CD4-positive, alpha-beta memory T cell (primary cell): ENCODE measurements around the gene CTDSP1. TPM values are rescaled to one million over a fixed set of nuclear protein-coding genes. Genes with fewer than 3 reads are reported as not detected.

Source experiments
- CTCF ChIA-PET: fragments of 350-600 bp; sonication (Branson Sonifier 250); formaldehyde crosslinking; loops from one replicate; lab custom pipeline; 2021; ENCODE audit warnings: inconsistent platforms; ENCODE audit not compliant: partially characterized antibody; lab: Charles Lee
- POLR2A ChIA-PET: fragments of 350-600 bp; sonication (Branson Sonifier 250); formaldehyde crosslinking; loops from one replicate; lab custom pipeline; 2021; ENCODE audit not compliant: partially characterized antibody; lab: Charles Lee
- DNase-seq, 5 donors: peaks; one replicate each; pipeline versions ENCODE4 v3.0.0 to v3.0.0-alpha.2; 2020 to 2022; ENCODE audit warnings: mixed read lengths in 1 of 5
- H3K27ac ChIP-seq: one replicate; pipeline ENCODE4 v1.7.0; 2013; ENCODE audit warnings: low read depth, low read length
- H3K27me3 ChIP-seq: 2 replicates; pipeline ENCODE4 v1.7.0; 2013; ENCODE audit warnings: mild to moderate bottlenecking, low read length, moderate library complexity; ENCODE audit not compliant: insufficient read depth
- H3K36me3 ChIP-seq: 2 replicates; pipeline ENCODE4 v1.7.0; 2013; ENCODE audit warnings: mild to moderate bottlenecking, low read length, moderate library complexity; ENCODE audit not compliant: insufficient read depth
- H3K4me1 ChIP-seq: 2 replicates; pipeline ENCODE4 v1.7.0; 2013; ENCODE audit warnings: mild to moderate bottlenecking, low read length, moderate library complexity; ENCODE audit not compliant: insufficient read depth
- H3K4me3 ChIP-seq, 2 donors: one replicate each; pipeline ENCODE4 v1.7.0; 2013; ENCODE audit warnings: low read length in 2 of 2, mild to moderate bottlenecking in 1 of 2
- H3K9me3 ChIP-seq, 2 donors: one replicate each; pipeline ENCODE4 v1.7.0; 2013; ENCODE audit warnings: low read length in 2 of 2, control low read depth in 1 of 2; ENCODE audit not compliant: control insufficient read depth in 1 of 2
- H3K27ac Mint-ChIP-seq, 7 donors: one replicate each; pipeline ENCODE4 v1.8.0; 2020 to 2021; ENCODE audit warnings: mixed read lengths in 7 of 7, mild to moderate bottlenecking in 6 of 7, inconsistent platforms in 3 of 7, moderate library complexity in 3 of 7
- H3K27me3 Mint-ChIP-seq, 2 donors: one replicate each; pipeline ENCODE4 v1.8.0; 2020 to 2021; ENCODE audit warnings: mixed read lengths in 2 of 2
- H3K36me3 Mint-ChIP-seq, 2 donors: one replicate each; pipeline ENCODE4 v1.8.0; 2020 to 2021; ENCODE audit warnings: mixed read lengths in 2 of 2, inconsistent platforms in 1 of 2, mild to moderate bottlenecking in 1 of 2
- H3K4me1 Mint-ChIP-seq, 4 donors: one replicate each; pipeline ENCODE4 v1.8.0; 2020 to 2021; ENCODE audit warnings: mixed read lengths in 4 of 4, mild to moderate bottlenecking in 1 of 4
- H3K4me3 Mint-ChIP-seq, 8 donors: one replicate each; pipeline ENCODE4 v1.8.0; 2020 to 2021; ENCODE audit warnings: mixed read lengths in 8 of 8, mild to moderate bottlenecking in 7 of 8, moderate library complexity in 6 of 8, inconsistent platforms in 3 of 8
- H3K9me3 Mint-ChIP-seq, 8 donors: one replicate each; pipeline ENCODE4 v1.8.0; 2020 to 2021; ENCODE audit warnings: mixed read lengths in 8 of 8, mild to moderate bottlenecking in 5 of 8, inconsistent platforms in 3 of 8, moderate library complexity in 1 of 8
- intact Hi-C: fragments of 100-400 bp; cut with micrococcal nuclease; formaldehyde crosslinking; loops from one replicate; pipeline ENCODE4 v1.15.1; 2023
- polyA plus RNA-seq, 2 donors: library from polyadenylated mRNA; unstranded; fragments of 300-500 nt; fragmentation: Illumina TruSeq; gene quantifications; one replicate each; pipeline ENCODE4 v1.2.3, GENCODE V29; 2021
- total RNA-seq, 2 experiments: library from RNA; stranded (reverse); gene quantifications; one replicate each; pipeline ENCODE4 v1.2.3, GENCODE V29; 2021

Gene CTDSP1
- total and polyA plus RNA-seq, 4 experiments from 2014 or later = 26.4 to 183 (median 110) TPM

GRCh38 chr2:218391202-218391601 lies 8.5 kb upstream of the CTDSP1 start:
- Mint-ChIP-seq H3K36me3 (peaks cover 0 to 1% of the 10 kb centered on the region in 2 donors), H3K4me1 (peaks cover 10 to 35% (median 24%) of the 10 kb centered on the region in 4 donors), H3K4me3 (no peak overlapping the region), H3K27ac (peak overlapping the region in 2 of 7 donors; percentile 7 to 22), H3K27me3 (peaks cover 2 to 3% of the 10 kb centered on the region in 2 donors), H3K9me3 (peaks cover 0 to 2% (median 0%) of the 10 kb centered on the region in 8 donors)
- CTCF ChIA-PET = interaction anchor here (0.7 to 6.6 kb wide), 2 partner anchors 89 to 119 kb away, joined by 3 to 62 read pairs; partner anchors contain the start of genes AAMP and PNKD
- no peaks in the 10 kb centered on the region for H3K9me3 ChIP-seq
- POLR2A ChIA-PET = interaction anchor here (1.2 kb wide), 1 partner anchor 16 kb away, joined by 4 read pairs; no protein-coding TSS in a partner anchor
- DNase-seq = no peak
- no peak overlapping the region for H3K4me3 ChIP-seq
- no peaks in the 10 kb centered on the region for H3K27me3 ChIP-seq
- H3K27ac ChIP-seq = no peak overlapping the region
- peaks cover 31% of the 10 kb centered on the region for H3K4me1 ChIP-seq
- intact Hi-C loops = no loop called here
- no peaks in the 10 kb centered on the region for H3K36me3 ChIP-seq

- ChIA-PET CTCF (interaction anchor here (1.2 to 6.6 kb wide), 5 partner anchors 36 to 120 kb away, joined by 3 to 62 read pairs (median 9); partner anchors contain the start of genes AAMP, CATIP and PNKD), POLR2A (interaction anchor here (1.1 to 5.6 kb wide), 4 partner anchors 14 to 121 kb away, joined by 3 to 72 read pairs (median 4); partner anchors contain the start of genes AAMP and PNKD)
- no peaks in the 10 kb centered on the region for H3K9me3 ChIP-seq
- H3K36me3 ChIP-seq = no peaks in the 10 kb centered on the region
- Mint-ChIP-seq H3K4me3 (no peak overlapping the region), H3K27ac (peak overlapping the region in 1 of 7 donors; percentile 15), H3K4me1 (peaks cover 15 to 36% (median 29%) of the 10 kb centered on the region in 4 donors), H3K36me3 (peaks cover 0 to 8% of the 10 kb centered on the region in 2 donors), H3K27me3 (no peaks in the 10 kb centered on the region), H3K9me3 (peaks cover 0 to 2% (median 0%) of the 10 kb centered on the region in 8 donors)
- H3K27ac ChIP-seq = no peak overlapping the region
- H3K4me1 ChIP-seq = peaks cover 40% of the 10 kb centered on the region
- intact Hi-C loops = no loop called here
- no peak overlapping the region for H3K4me3 ChIP-seq
- no peak for DNase-seq
- H3K27me3 ChIP-seq = no peaks in the 10 kb centered on the region
Observed at GRCh38 chr2:218392459-218392858, 7.2 kb upstream of the CTDSP1 start.

DNA sequence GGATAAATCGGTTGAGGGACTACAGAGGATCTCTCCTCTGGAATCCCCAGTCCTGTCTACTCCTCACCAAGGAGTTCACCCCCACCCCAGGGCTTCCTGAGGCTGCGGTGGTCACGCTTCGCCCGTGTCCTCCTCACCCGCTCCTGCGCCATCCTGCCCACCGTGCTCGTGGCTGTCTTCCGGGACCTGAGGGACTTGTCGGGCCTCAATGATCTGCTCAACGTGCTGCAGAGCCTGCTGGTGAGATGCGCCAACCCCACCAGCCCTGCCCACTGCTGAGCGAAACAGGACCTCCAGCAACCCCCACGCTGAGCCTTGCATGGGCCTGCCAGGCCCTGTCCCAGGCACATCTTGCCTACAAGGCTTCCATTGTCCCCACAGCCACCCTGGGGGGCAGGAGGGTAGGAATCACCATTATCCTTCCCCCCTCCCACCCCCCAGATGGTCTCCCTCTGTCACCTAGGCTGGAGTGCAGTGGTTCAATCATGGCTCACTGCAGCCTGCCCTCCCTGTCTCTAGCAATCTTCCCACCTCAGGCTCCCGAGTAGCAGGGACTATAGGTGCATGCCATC lies 6.7 kb upstream of the CTDSP1 start:
- Mint-ChIP-seq H3K9me3 (peaks cover 0 to 2% (median 0%) of the 10 kb centered on the region in 8 donors), H3K27me3 (no peaks in the 10 kb centered on the region), H3K4me1 (peaks cover 15 to 41% (median 34%) of the 10 kb centered on the region in 4 donors), H3K4me3 (no peak overlapping the region), H3K27ac (peak overlapping the region in 3 of 7 donors; percentile 17 to 100 (median 29)), H3K36me3 (peaks cover 0 to 8% of the 10 kb centered on the region in 2 donors)
- no peaks in the 10 kb centered on the region for H3K36me3 ChIP-seq
- POLR2A ChIA-PET = interaction anchor here (0.8 to 5.6 kb wide), 5 partner anchors 13 to 122 kb away, joined by 3 to 139 read pairs (median 5); partner anchors contain the start of genes AAMP, PNKD and TMBIM1
- intact Hi-C loops = no loop called here
- no peak overlapping the region for H3K27ac ChIP-seq
- H3K27me3 ChIP-seq = no peaks in the 10 kb centered on the region
- no peak for DNase-seq
- CTCF ChIA-PET = interaction anchor here (0.7 to 6.6 kb wide), 9 partner anchors 23 to 205 kb away, joined by 3 to 62 read pairs (median 6); partner anchors contain the start of genes AAMP, CATIP and PNKD
- peaks cover 39% of the 10 kb centered on the region for H3K4me1 ChIP-seq
- H3K4me3 ChIP-seq = no peak overlapping the region
- no peaks in the 10 kb centered on the region for H3K9me3 ChIP-seq

- H3K36me3 Mint-ChIP-seq = peaks cover 0 to 8% of the 10 kb centered on the region in 2 donors
- no peak for DNase-seq
- no peaks in the 10 kb centered on the region for H3K27me3 Mint-ChIP-seq
- POLR2A ChIA-PET = interaction anchor here (0.8 to 5.6 kb wide), 5 partner anchors 12 to 122 kb away, joined by 3 to 139 read pairs (median 5); partner anchors contain the start of genes AAMP, PNKD and TMBIM1
- peaks cover 15 to 45% (median 36%) of the 10 kb centered on the region in 4 donors for H3K4me1 Mint-ChIP-seq
- H3K4me3 Mint-ChIP-seq = peak overlapping the region in 1 of 8 donors; percentile 25
- no peaks in the 10 kb centered on the region for H3K36me3 ChIP-seq
- CTCF ChIA-PET = interaction anchor here (0.7 to 6.6 kb wide), 9 partner anchors 10 to 206 kb away, joined by 3 to 62 read pairs (median 5); partner anchors contain the start of genes AAMP, CATIP and PNKD
- no peak overlapping the region for H3K27ac ChIP-seq
- H3K27me3 ChIP-seq = no peaks in the 10 kb centered on the region
- H3K27ac Mint-ChIP-seq = peak overlapping the region in 6 of 7 donors; percentile 8 to 100 (median 41)
- no peaks in the 10 kb centered on the region for H3K9me3 ChIP-seq
- no peak overlapping the region for H3K4me3 ChIP-seq
- H3K9me3 Mint-ChIP-seq = peaks cover 0 to 3% (median 0%) of the 10 kb centered on the region in 8 donors
- intact Hi-C loops = no loop called here
- H3K4me1 ChIP-seq = peaks cover 42% of the 10 kb centered on the region
Observed at GRCh38 chr2:218393750-218394290, 5.8 kb upstream of the CTDSP1 start.

DNA sequence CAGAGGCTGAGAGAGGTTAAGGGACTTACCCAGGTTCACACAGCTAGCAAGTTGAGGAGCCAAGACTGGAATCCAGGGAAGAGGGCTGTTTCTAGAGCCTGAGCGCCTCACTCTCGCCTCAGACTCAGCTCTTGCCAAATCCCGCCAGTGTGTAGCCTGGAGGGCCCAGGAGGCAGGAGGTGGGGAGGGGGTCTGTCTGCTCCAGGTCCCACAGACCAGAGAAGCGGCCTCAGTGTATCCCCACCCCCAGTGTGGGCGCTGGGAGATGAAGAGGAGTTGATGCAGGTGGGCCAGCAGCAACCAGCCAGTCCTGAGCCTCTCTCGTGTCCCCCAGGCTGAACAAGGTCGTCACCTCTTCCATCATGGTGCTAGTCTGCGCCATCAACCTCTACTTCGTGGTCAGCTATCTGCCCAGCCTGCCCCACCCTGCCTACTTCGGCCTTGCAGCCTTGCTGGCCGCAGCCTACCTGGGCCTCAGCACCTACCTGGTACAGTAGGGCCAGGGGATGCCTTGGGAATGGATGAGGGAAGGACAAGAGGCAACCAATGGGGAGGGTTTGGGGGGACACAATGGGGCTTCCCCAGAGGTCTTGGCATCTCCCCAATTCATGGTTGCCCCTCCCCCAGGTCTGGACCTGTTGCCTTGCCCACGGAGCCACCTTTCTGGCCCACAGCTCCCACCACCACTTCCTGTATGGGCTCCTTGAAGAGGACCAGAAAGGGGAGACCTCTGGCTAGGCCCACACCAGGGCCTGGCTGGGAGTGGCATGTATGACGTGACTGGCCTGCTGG lies 5.2 kb upstream of the CTDSP1 start:
- peaks cover 15 to 51% (median 36%) of the 10 kb centered on the region in 4 donors for H3K4me1 Mint-ChIP-seq
- CTCF ChIA-PET = interaction anchor here (0.8 to 6.6 kb wide), 9 partner anchors 10 to 122 kb away, joined by 3 to 62 read pairs (median 9); partner anchors contain the start of genes AAMP, CATIP, PNKD and TMBIM1
- Histone ChIP-seq H3K36me3 (no peaks in the 10 kb centered on the region), H3K27me3 (no peaks in the 10 kb centered on the region), H3K27ac (no peak overlapping the region), H3K4me3 (no peak overlapping the region), H3K4me1 (peaks cover 48% of the 10 kb centered on the region), H3K9me3 (no peaks in the 10 kb centered on the region)
- peaks cover 0 to 3% (median 0%) of the 10 kb centered on the region in 8 donors for H3K9me3 Mint-ChIP-seq
- H3K27ac Mint-ChIP-seq = peak overlapping the region; percentile 26 to 100 (median 83)
- H3K4me3 Mint-ChIP-seq = peak overlapping the region in 5 of 8 donors; percentile 15 to 64 (median 26)
- H3K27me3 Mint-ChIP-seq = no peaks in the 10 kb centered on the region
- intact Hi-C loops = loop anchor here (5.0 kb wide), 3 partner anchors 503 to 858 kb away; partner anchors contain the start of genes CNPPD1, RETREG2, TUBA4A and TUBA4B
- POLR2A ChIA-PET = interaction anchor here (0.7 to 5.6 kb wide), 5 partner anchors 12 to 123 kb away, joined by 3 to 139 read pairs (median 4); partner anchors contain the start of genes AAMP, PNKD and TMBIM1
- peaks cover 0 to 8% of the 10 kb centered on the region in 2 donors for H3K36me3 Mint-ChIP-seq
- peak in 1 of 5 donors; percentile 53 for DNase-seq

GRCh38 chr2:218395090-218395444 lies 4.6 kb upstream of the CTDSP1 start:
- peaks cover 0 to 8% of the 10 kb centered on the region in 2 donors for H3K36me3 Mint-ChIP-seq
- H3K27ac Mint-ChIP-seq = peak overlapping the region in 6 of 7 donors; percentile 70 to 100 (median 83)
- intact Hi-C loops = loop anchor here (5.0 kb wide), 3 partner anchors 502 to 857 kb away; partner anchors contain the start of genes CNPPD1, RETREG2, TUBA4A and TUBA4B
- peaks cover 15 to 51% (median 36%) of the 10 kb centered on the region in 4 donors for H3K4me1 Mint-ChIP-seq
- peaks cover 0 to 3% (median 0%) of the 10 kb centered on the region in 8 donors for H3K9me3 Mint-ChIP-seq
- CTCF ChIA-PET = interaction anchor here (2.5 to 6.6 kb wide), 4 partner anchors 39 to 123 kb away, joined by 16 to 62 read pairs (median 34); partner anchors contain the start of genes AAMP, CATIP, PNKD and TMBIM1
- DNase-seq = no peak
- H3K36me3 ChIP-seq = no peaks in the 10 kb centered on the region
- POLR2A ChIA-PET = interaction anchor here (0.6 to 5.6 kb wide), 6 partner anchors 11 to 193 kb away, joined by 3 to 139 read pairs (median 4); partner anchors contain the start of genes AAMP, PNKD and TMBIM1
- no peaks in the 10 kb centered on the region for H3K9me3 ChIP-seq
- H3K4me3 ChIP-seq = no peak overlapping the region
- H3K27me3 Mint-ChIP-seq = no peaks in the 10 kb centered on the region
- peak overlapping the region in 3 of 8 donors; percentile 25 to 29 (median 26) for H3K4me3 Mint-ChIP-seq
- H3K27me3 ChIP-seq = no peaks in the 10 kb centered on the region
- peaks cover 48% of the 10 kb centered on the region for H3K4me1 ChIP-seq
- no peak overlapping the region for H3K27ac ChIP-seq
